NCI-H187 treated with DMSO at 0.1 percent for 48 hours (cell line): Measurements from ENCODE around the gene ANK2.
"Not testable (repeated sequence)": the region's sequence is repeated elsewhere in the genome, so short reads cannot be mapped to it uniquely, and the experiment has no call there.

Experiments
- DNase-seq: peaks from one replicate; lab custom pipeline; 2025; lab: John Stamatoyannopoulos, UW

Gene ANK2

GRCh38 chr4:113052379-113052951 lies 3.0 kb downstream of the ANK2 start:
- DNase-seq: peak; percentile 12

- DNase-seq: no peak
Measured at GRCh38 chr4:113053883-113054282, 4.4 kb downstream of the ANK2 start.

- no peak for DNase-seq
Measured at GRCh38 chr4:113056318-113056717, 6.9 kb downstream of the ANK2 start.

- DNase-seq: no peak
Measured at GRCh38 chr4:113057891-113058290, 8.4 kb downstream of the ANK2 start.

- no peak for DNase-seq
Measured at GRCh38 chr4:113059449-113060182, 10.2 kb downstream of the ANK2 start.

- DNase-seq: no peak
Measured at GRCh38 chr4:113060853-113061252, 11.4 kb downstream of the ANK2 start.

GRCh38 chr4:113064244-113064643 lies 14.8 kb downstream of the ANK2 start:
- peak; percentile 80 for DNase-seq

- DNase-seq: no peak
Measured at GRCh38 chr4:113065629-113066028, 16.2 kb downstream of the ANK2 start.

GRCh38 chr4:113068771-113069170 lies 19.3 kb downstream of the ANK2 start:
- not testable (repeated sequence) for DNase-seq

GRCh38 chr4:113069212-113069892 lies 19.9 kb downstream of the ANK2 start:
- DNase-seq: no peak

- DNase-seq: no peak
Measured at GRCh38 chr4:113070755-113071154, 21.3 kb downstream of the ANK2 start.

- DNase-seq: no peak
Measured at GRCh38 chr4:113071274-113071673, 21.8 kb downstream of the ANK2 start.

GRCh38 chr4:113071805-113072204 lies 22.4 kb downstream of the ANK2 start:
- no peak for DNase-seq

- DNase-seq: no peak
Measured at GRCh38 chr4:113073451-113074005, 24.1 kb downstream of the ANK2 start.

GRCh38 chr4:113077575-113077974 lies 28.1 kb downstream of the ANK2 start:
- no peak for DNase-seq

- peak; percentile 41 for DNase-seq
Measured at GRCh38 chr4:113078066-113078465, 28.6 kb downstream of the ANK2 start.

- no peak for DNase-seq
Measured at GRCh38 chr4:113080050-113080449, 30.6 kb downstream of the ANK2 start.

- DNase-seq: no peak
Measured at GRCh38 chr4:113080624-113081023, 31.2 kb downstream of the ANK2 start.

GRCh38 chr4:113083346-113083745 lies 33.9 kb downstream of the ANK2 start:
- no peak for DNase-seq

GRCh38 chr4:113086172-113086695 lies 36.8 kb downstream of the ANK2 start:
- DNase-seq: no peak

- no peak for DNase-seq
Measured at GRCh38 chr4:113088050-113088449, 38.6 kb downstream of the ANK2 start.

GRCh38 chr4:113090954-113091353 lies 41.5 kb downstream of the ANK2 start:
- no peak for DNase-seq

GRCh38 chr4:113094331-113094730 lies 44.9 kb downstream of the ANK2 start:
- no peak for DNase-seq
